HG03025 (cell line): Measurements from ENCODE around the gene LPGAT1.

ENCODE experiments used
- ATAC-seq: cut with Tn5 transposase; IDR thresholded peaks from one replicate; pipeline ENCODE4 v1.9.1; 2021; ENCODE audit warnings: mild to moderate bottlenecking, moderate library complexity; ENCODE audit not compliant: unreplicated experiment, low FRiP score

The LPGAT1 gene

DNA sequence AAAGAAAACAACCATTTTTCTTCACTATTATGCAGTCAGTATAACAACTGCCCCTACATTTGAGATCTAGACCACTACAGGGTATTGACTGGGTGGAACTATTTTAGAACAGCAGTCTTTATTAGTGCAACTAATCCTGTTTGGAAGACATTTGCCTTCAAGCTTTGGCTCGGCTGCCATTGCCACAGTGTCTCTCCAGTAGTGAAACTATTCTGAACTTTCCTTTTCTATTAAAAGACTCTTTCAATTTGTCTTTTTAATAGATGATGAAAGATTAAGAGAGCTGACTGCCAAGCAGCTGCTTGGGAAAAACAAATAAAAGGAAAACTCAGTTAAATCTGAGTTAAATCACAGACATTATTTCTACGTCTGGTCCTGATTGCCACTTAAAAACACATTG is 49.3 kb downstream of the LPGAT1 start:
- no peak for ATAC-seq

DNA sequence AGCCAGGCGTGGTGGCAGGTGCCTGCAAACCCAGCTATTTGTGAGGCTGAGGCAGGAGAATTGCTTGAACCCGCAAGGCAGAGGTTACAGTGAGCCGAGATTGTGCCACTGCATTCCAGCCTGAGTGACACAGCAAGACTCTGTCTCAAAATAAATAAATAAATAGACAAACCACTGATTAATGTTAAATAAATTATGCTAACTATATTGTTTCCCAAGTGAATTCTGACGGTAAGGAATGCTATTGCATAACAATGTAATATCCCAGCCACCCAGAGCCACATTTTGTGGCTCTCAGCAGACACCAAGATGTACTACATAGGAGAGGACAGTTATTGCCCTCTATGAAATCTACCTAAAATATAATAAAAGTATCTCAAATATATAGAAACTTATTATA is 55.4 kb downstream of the LPGAT1 start:
- ATAC-seq, result no peak

DNA sequence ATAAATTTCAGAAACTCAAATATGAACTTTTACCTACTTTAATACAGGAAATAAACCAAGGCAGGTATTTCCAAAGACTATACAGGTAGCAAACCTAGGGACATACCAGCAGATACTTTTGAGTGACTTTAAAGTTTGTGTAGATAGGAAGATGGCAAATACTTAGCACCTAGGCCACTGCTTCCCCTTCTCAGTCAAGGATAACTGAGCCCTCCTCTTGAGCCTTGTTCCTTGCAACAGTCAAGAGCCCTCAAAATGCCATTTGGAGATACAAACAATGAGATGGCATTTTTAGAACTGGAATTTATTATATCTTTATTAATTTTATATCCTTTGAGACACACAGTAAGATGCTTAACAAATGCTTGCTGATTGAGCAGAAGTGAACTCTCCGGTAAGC is 65.9 kb downstream of the LPGAT1 start:
- no peak for ATAC-seq

DNA sequence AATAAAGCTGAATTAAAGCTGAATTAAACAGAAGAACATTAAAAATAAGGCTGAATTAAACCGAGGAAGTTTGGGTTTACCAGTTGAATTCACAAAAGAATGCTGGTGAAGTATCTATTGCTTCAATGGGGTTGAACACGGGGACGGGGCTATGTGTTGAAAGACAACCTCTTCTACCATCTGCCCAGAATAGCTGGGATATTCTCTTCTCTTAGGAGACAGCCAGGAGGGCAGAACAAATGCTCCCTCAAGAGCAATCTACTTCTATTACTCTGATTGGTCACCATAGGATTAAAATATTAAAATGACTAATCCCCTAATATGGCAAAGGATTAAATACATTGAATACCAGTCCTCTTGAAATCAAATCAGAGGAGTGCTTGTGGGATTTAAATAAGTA is 68.4 kb downstream of the LPGAT1 start:
- no peak for ATAC-seq

DNA sequence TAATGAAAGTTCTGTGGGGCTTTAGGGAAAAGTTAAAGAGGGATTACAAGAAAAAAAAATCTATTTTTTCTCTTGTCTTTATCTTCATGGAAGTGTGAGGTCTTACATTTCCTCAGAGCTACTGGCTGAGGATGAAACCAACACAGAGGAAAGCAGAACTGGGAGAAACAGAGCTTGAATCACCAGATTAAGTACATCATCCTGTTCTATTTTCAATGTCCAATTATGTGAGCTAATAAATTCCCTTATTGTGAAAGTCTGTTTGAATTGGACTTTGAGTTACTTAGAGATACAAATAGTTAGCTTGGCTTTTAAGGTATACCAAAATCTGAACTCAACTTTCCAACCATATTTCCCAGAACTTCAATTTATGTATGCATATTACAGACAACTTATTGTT is 69.2 kb downstream of the LPGAT1 start:
- ATAC-seq, result no peak

DNA sequence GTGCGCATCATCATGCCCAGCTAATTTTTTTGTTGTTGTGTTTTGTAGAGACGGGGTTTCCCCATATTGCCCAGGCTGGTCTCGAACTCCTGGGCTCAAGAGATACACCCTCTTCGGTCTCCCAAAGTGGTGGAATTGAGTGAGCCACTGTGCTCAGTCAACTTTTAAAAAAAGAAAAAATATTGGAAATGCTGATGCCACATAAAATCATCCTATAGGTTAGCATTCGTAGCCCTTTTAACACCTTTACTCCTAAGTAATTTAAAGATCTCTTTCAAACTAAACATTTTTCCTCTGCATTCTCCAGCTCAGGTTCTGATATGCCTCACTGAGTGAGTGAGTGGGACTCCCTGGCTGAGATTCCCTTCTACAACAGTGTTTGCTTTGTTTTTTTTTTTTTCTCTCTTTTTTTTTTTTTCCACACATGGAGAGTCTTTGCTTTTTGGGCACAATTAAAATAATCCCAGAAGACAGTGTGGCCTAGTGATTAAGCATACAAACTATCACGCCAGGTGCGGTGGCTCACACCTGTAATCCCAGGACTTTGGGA is 74.0 kb downstream of the LPGAT1 start:
- ATAC-seq, result no peak

DNA sequence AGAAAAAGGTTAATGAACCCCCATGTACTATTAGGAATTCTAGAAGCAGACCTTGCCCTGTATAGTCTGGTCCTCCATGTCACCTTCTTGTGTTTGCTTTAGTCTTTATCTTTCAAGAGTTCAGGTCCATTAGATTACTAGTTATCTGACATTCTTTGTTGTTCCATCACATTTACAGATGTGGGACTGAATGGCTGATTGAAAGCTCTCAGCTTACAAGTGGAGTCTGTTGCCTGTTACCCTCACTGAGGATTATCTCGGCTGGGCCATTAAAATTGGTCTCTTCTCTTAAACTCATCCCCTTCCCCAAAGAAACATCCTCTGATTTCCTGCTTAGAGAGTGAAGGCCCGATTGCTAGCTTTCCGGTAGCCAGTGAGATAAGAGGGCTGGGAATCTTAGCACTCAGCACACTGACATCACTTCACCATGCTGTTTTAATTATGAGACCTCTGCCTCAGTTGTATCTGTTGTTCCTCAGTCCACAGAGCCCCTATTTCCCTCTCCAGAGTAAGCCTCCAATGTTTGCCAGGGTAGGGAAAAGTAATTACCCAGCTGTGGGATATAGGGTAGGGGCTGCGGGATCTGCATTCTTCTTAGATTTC is 76.8 kb downstream of the LPGAT1 start:
- no peak for ATAC-seq

DNA sequence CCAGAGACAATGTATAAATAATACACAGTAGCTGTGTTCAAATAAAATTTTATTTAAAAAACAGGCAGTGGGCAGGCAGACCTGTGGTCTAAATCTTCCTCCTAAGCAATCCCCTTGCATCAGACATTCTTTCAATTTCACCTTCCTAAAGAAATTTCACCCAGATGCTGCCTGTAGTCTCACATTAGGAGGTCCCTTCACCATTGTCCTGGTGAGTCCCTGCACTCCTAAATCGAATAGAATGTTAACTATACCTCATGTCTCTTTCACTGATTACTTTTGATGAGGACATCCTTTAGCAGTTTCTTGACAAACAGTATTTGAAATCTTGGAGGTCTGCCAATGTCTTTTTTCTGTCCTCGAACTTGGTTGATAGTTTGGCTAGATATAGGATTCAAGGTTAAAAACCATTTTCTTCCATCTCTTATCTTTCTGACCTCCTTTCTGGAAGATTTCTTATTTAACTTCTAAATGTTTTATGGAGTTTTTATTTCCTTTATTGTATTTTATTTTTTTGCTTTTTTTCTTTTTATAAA is 77.5 kb downstream of the LPGAT1 start:
- no peak for ATAC-seq

DNA sequence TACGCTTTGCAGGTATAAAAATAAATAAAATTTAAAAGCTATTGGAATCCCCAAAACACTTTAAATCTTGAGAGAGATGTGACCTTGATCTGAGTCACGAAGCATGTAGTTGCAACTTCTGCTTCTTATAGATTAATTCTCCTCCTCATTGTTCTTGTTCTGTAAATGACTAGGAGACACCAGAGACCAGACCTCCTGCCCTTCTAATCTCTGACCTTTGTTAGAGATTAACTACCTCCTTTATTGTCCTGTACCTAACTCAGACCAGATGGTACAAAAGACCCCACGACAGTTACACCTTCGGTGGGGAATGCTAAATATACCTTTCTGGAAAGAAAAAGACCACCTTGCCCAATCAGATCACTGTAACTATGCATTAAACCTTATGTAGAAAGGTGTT is 78.2 kb downstream of the LPGAT1 start:
- no peak for ATAC-seq

DNA sequence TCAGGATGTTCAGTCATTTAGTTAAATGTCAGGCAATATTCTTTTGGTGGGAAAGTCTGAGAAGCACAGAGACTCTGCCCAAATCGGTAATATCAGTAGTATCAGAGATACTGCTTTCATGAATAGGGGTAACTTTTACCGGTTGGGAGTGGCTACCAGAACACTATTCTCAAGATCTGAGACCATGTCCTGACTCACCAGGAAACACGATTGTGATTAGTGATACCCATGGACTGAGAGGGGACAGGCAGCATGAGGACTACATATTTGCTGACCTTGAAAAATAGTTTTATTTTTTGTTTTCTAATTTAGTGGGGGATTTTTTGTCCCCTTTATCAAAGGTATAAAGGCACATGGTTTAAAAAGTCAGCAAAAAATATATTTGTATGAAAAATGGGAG is 79.1 kb downstream of the LPGAT1 start:
- ATAC-seq, result no peak

DNA sequence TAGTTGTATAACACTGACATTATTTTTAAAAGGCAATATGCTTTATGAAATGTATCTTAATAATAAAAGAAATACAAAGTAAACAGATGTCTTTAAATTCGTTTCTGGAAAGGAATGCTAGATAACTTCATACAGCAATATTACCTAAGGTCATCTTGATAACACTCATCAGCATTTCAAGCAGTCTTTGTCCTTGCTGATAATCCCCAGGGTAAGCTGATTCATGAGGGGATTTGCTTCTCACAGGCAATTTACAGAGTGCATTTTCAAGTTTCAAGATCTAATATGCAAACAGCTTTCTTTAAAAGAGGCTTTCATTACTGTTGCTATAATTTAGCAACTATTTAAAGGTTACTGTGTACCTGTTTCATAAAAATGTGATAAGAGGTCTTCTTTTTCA is 80.0 kb downstream of the LPGAT1 start:
- no peak for ATAC-seq

DNA sequence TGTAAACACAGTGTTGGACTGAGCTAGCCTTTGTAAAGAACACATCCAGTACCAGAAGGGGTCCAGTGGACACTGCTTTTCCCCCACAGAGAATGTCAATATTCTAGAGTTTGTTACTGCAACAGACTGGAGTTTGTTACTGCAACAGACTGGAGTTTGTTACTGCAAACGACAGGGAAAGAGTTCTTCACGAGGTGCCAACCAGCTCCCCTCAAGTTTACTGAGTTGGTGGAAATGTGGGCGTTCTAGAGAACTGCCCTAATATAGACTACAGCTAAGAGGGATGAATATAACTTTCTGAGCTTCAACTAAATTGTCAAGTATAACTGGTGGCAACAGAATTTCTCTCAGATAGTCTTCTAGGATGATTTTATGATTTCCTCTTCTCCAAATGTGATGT is 81.3 kb downstream of the LPGAT1 start:
- ATAC-seq, result no peak

DNA sequence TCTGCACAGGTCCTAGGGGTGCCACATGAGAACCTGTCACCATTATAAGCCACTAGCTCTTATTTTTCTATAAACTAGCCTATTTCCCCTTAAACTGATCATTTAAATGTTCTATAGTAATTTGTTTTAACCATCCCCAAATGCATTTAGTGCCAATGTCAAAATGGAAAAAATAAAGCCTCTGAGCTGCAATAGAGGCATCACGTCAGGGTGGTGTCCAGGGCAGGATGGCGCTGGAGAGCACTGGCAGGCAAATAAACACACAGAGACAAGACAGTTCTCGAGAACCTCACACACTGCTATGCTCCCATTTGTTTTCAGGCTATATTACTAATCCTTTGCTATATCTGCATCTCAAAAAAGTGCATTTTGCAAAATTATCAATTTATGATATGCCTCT is 81.8 kb downstream of the LPGAT1 start:
- ATAC-seq, result no peak

DNA sequence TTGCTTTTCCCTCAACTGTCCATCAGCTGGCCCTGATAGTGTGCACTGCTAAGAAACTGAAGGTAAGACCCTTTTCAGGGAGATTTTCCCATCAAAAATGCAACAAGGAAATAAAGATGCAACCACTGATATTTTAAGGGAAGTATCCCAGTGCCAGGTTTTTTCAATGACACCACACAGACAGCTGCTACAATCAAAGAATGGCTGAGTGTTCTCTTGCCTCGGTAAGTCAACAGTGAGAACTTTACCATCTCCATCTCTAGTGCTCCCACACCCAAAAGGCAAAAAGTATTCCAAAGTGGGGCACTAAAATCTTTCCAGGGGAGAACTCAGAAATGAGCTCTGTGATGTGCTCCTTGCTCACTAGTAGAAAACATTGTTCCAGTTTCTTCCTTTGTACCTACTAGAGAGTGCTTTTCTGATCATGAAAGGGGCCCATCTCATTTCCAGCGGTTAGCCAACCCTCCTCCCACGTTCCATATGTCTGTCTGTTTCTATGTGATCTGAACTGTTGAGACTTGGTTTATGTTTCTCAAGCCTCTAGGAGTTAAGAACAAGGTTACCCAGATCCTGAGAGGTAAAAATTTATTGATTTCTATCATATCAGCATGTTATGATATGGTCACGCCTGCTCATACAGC is 87.6 kb downstream of the LPGAT1 start:
- no peak for ATAC-seq

DNA sequence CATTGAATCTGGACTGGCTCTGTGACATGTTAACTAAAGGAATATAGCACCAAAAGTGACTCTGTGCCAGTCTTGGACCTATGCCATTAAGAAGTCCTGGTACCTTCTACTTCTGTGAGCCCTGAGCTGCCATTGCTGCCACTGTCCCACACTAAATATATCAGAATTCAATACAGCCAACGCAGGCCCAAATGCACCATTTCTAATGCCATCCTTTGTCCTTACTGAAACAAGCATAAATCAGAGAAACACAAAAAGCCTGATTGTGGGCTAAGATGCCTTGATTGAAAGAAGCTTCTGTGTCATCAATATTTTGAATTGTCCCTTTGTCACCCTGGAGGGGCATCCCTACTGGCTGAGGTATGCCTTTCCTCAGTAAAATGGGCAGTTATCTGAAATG is 88.3 kb downstream of the LPGAT1 start:
- no peak for ATAC-seq

DNA sequence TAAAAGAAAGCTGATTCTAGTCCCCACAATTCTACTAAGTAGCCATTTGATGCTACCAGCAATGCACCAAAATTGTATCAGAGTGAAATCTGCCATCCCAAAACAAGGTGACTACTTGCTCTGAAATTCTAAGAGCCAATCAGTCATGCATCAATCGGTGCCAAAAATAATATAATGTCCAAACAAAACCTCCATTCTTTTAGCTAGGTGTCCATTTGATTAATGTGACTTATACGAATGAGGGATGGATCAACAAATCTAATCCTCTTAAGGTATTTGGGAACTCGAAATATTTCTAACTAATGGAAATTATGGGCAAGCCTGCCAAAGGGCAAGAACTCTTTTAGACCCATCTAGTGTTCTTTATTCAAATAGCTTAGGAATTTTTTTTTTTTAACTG is 88.8 kb downstream of the LPGAT1 start:
- no peak for ATAC-seq

DNA sequence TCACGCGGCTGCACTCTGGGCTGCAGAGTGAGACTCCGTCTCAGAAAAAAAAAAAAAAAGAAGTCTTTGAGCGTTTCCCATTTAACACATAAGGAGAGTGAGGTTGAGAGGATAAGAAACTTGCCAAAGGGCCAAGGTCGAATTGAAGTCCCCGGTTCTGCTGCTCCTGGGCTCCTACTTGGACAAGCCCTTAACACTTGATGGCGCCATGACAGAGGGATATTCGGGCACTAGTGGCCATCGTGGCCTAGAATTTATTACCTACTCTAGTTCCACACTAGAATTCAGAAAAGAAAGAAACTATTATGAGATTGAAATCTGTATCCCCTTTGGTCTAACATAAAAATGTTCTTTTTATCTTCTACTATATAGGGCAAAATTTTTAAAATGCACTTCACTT is 89.4 kb downstream of the LPGAT1 start:
- ATAC-seq, result no peak

DNA sequence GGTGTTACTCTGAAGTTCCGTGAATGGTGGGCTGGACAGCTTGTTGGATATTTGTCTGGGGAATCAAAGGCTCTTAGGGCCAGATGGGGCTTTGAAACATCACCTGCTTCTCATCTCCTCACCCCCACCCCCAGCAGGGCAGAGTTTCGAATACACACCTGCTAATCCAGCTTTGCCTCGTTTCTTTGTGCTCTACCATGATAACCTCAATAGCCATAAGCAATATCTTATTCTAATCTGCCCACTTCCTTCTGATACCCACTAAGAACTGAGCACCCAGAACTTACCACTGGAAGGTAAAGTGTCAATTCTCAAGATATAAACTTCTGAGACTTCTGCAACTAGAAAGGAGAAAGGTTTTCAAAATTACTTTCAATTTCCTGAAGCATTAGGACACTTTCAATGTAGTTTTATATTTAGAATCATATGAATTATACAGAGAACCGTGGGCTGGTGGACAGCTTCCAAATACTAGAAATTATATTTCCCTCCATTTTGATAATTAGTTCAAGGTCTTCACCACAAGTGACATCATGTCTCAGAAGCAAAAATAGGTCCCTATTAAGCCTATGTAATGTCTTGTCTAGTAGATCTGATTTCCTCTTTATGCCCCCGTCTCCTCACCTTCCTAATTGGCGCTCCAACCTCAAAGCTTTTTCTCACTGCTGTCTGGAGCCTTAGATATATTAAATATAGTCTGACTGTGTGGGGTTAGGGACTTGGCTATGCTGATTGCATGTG is 90.7 kb downstream of the LPGAT1 start:
- ATAC-seq, result peak; percentile 52

DNA sequence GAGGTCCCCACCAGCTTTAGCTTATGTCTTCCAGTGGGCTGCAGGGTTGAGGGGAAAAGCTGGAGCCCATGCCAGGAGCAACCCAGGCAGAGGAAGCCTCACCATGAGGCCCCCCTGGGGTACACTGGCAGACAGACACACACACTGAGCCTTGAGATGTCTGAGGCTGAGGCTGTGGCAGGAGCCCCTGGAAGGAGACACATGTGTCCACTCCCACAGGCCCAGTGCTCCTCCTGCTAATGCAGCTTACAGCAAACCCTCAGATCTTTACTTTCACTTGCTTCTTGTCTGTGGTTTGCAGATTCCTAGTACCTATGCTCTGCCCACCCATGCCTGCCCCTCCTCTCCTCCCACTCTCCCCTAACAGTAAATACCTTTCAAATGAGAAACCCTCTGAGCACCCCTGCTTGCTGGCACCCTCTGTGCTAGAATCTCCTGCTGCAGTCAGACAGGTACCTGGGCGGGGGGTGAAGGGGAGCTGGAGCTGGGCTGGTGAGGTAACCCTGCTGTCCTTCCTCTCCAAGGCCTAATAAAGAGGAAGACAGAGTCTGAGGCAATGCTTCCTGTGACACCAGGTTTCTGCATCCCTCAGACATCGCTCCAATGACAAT is 91.8 kb downstream of the LPGAT1 start:
- peak; percentile 49 for ATAC-seq

DNA sequence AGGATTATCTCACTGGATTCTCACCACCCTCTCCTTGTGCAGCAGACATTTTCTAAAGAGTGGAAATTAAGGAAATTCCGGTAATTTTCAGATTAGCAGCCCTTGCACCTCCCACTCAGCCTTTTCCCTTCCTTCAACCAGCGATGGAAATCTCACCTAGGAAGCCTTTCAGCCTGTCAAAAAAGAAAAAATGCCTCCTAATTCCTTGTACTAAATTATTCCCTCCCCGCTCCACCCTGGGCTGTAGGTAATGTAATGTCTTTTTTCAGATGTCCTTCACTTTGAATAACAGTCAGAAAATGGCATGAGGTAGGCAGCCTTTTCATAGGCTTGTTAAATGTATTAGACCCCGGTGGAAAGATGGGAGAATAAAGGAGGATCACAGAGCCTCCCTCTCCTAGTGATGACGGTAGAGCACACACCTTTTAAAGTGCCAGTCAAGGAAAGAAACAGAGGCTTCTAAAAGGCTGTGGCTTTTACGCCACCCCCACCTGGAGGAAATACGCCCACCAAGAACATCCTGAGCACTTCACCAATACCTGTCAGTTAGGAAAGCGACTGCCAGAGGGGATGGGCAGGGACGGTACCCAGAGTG is 92.4 kb downstream of the LPGAT1 start:
- ATAC-seq, result no peak
